GM19467 (cell line): ENCODE measurements around the gene CADM4.
"Not testable (repeated sequence)": the region's sequence is repeated elsewhere in the genome, so short reads cannot be mapped to it uniquely, and the experiment has no call there.

Source experiments
- ATAC-seq: cut with Tn5 transposase; IDR thresholded peaks from one replicate; pipeline ENCODE4 v1.9.1; 2021; ENCODE audit warnings: mild to moderate bottlenecking, moderate library complexity; ENCODE audit not compliant: unreplicated experiment

Gene CADM4

GRCh38 chr19:43639519-43640423, at the start of gene CADM4:
Gene CADM4, minus strand, starts transcription at chr19:43639850. Its CDS starts 60 bp downstream, at chr19:43639790.
- no peak for ATAC-seq

GRCh38 chr19:43688059-43688701, 48.5 kb upstream of the CADM4 start:
- no peak for ATAC-seq

GRCh38 chr19:43687660-43687997, 48.0 kb upstream of the CADM4 start:
- ATAC-seq = no peak

GRCh38 chr19:43684326-43684725, 44.7 kb upstream of the CADM4 start:
- no peak for ATAC-seq

GRCh38 chr19:43683905-43684304, 44.3 kb upstream of the CADM4 start:
- ATAC-seq = no peak

- no peak for ATAC-seq
These were observed 43.4 kb upstream of the CADM4 start for GRCh38 chr19:43682824-43683661.

GRCh38 chr19:43682269-43682668, 42.6 kb upstream of the CADM4 start:
- not testable (repeated sequence) for ATAC-seq

- ATAC-seq = no peak
These were observed 42.2 kb upstream of the CADM4 start for GRCh38 chr19:43681821-43682220.

GRCh38 chr19:43678512-43679261, 39.0 kb upstream of the CADM4 start:
- ATAC-seq = no peak

- no peak for ATAC-seq
These were observed 36.3 kb upstream of the CADM4 start for GRCh38 chr19:43675906-43676305.

GRCh38 chr19:43675269-43675879, 35.7 kb upstream of the CADM4 start:
- no peak for ATAC-seq

GRCh38 chr19:43674596-43674995, 34.9 kb upstream of the CADM4 start:
- no peak for ATAC-seq

GRCh38 chr19:43674183-43674582, 34.5 kb upstream of the CADM4 start:
- no peak for ATAC-seq

GRCh38 chr19:43673637-43674036, 34.0 kb upstream of the CADM4 start:
- ATAC-seq = no peak

GRCh38 chr19:43672061-43672679, 32.5 kb upstream of the CADM4 start:
- ATAC-seq = no peak

- ATAC-seq = peak; percentile 79
These were observed 28.9 kb upstream of the CADM4 start for GRCh38 chr19:43668406-43669109.

GRCh38 chr19:43667876-43668405, 28.3 kb upstream of the CADM4 start:
- no peak for ATAC-seq

- no peak for ATAC-seq
These were observed 27.7 kb upstream of the CADM4 start for GRCh38 chr19:43667126-43667875.
